WTC11 (cell line): ENCODE results near the gene TTL. TPM values are rescaled to one million over a fixed set of nuclear protein-coding genes. Genes with fewer than 3 reads are reported as not detected.
A peak's percentile ranks its signal among the peaks of the same experiment; 100 is the strongest.

Experiments used
- ATAC-seq: fragments of 200-7000 bp; cut with Tn5 transposase; 2 replicates; pipeline ENCODE4 v1.10.0; 2021; ENCODE audit warnings: mild to moderate bottlenecking, moderate library complexity
- CTCF ChIA-PET: fragments of 300-600 bp; sonication (Branson Sonifier 250); formaldehyde crosslinking; loops from one replicate; lab custom pipeline; 2021; ENCODE audit warnings: antibody characterized with exemption; lab: Charles Lee
- POLR2A ChIA-PET: fragments of 350-600 bp; sonication (Branson Sonifier 250); formaldehyde crosslinking; loops from one replicate; lab custom pipeline; 2021; ENCODE audit warnings: antibody characterized with exemption; lab: Charles Lee
- DNase-seq: peaks from one replicate; pipeline ENCODE4 v3.0.0; 2021; ENCODE audit warnings: low spot score
- H3K27ac Mint-ChIP-seq: 2 replicates; pipeline ENCODE4 v1.8.0; 2021; ENCODE audit warnings: mixed read lengths
- H3K27me3 Mint-ChIP-seq: 2 replicates; pipeline ENCODE4 v1.8.0; 2021; ENCODE audit warnings: low read depth, mild to moderate bottlenecking, moderate library complexity, mixed read lengths
- H3K36me3 Mint-ChIP-seq: 2 replicates; pipeline ENCODE4 v1.8.0; 2021; ENCODE audit warnings: mixed read lengths
- H3K4me1 Mint-ChIP-seq: 2 replicates; pipeline ENCODE4 v1.8.0; 2022; ENCODE audit warnings: mixed read lengths
- H3K4me3 Mint-ChIP-seq: 2 replicates; pipeline ENCODE4 v1.8.0; 2021; ENCODE audit warnings: mild to moderate bottlenecking, moderate library complexity, mixed read lengths
- H3K9me3 Mint-ChIP-seq: 2 replicates; pipeline ENCODE4 v1.8.0; 2021; ENCODE audit warnings: mixed read lengths
- AR ChIP-seq: fragments of 250-450 bp; sonication (Bioruptor Pico); IDR thresholded peaks from 2 replicates; pipeline ENCODE4 v1.9.0; 2021; ENCODE audit warnings: mild to moderate bottlenecking
- FOXK1 ChIP-seq: sonication (generic); formaldehyde crosslinking; IDR thresholded peaks from 2 replicates; pipeline ENCODE4 v1.8.0; 2022; ENCODE audit warnings: mild to moderate bottlenecking, moderate library complexity, missing genetic modification reagents
- JUN ChIP-seq: sonication (generic); formaldehyde crosslinking; IDR thresholded peaks from 2 replicates; pipeline ENCODE4 v1.8.0; 2023; ENCODE audit warnings: mild to moderate bottlenecking, missing genetic modification reagents
- RELA ChIP-seq: sonication (generic); formaldehyde crosslinking; IDR thresholded peaks from 2 replicates; pipeline ENCODE4 v1.8.1; 2022; ENCODE audit warnings: missing genetic modification reagents, mild to moderate bottlenecking, borderline replicate concordance
- TP53 ChIP-seq: sonication (generic); formaldehyde crosslinking; IDR thresholded peaks from 2 replicates; pipeline ENCODE4 v1.8.1; 2023; ENCODE audit warnings: mild to moderate bottlenecking, missing genetic modification reagents
- ZMAT4 ChIP-seq: fragments of 250-450 bp; sonication (Bioruptor Pico); IDR thresholded peaks from 2 replicates; pipeline ENCODE4 v1.9.0; 2021; ENCODE audit warnings: mild to moderate bottlenecking
- total RNA-seq: library from RNA; stranded (reverse); gene quantifications from 3 replicates; pipeline ENCODE4 v1.2.3, GENCODE V29; 2021

The TTL gene
- total RNA-seq, 1 experiment from 2014 or later, result 44.2 TPM

GRCh38 chr2:112585873-112586464 is 104.0 kb downstream of the TTL start (continued):
- no peak for TF ChIP-seq TP53 (CRISPR knock-in tag)
- TF ChIP-seq FOXK1 (CRISPR knock-in tag), result no peak
- no peak for TF ChIP-seq JUN (CRISPR knock-in tag)

GRCh38 chr2:112588611-112589045 is 106.7 kb downstream of the TTL start:
- TF ChIP-seq FOXK1 (CRISPR knock-in tag) (no peak), ZMAT4 (CRISPR knock-in tag) (no peak), RELA (CRISPR knock-in tag) (no peak), AR (no peak)
- no peak overlapping the region for H3K4me3 Mint-ChIP-seq
- no peaks in the 10 kb centered on the region for H3K9me3 Mint-ChIP-seq
- H3K27ac Mint-ChIP-seq, result peak overlapping the region; percentile 23; the same call in 1 of the 2 replicates
- ChIA-PET POLR2A (no interaction called here), CTCF (interaction anchor here (1.3 kb wide), 1 partner anchor 11 kb away, joined by 5 read pairs; no protein-coding TSS in a partner anchor)
- H3K36me3 Mint-ChIP-seq, result peaks cover 13% of the 10 kb centered on the region
- ATAC-seq, result no peak
- no peaks in the 10 kb centered on the region for H3K27me3 Mint-ChIP-seq
- DNase-seq, result no peak
- H3K4me1 Mint-ChIP-seq, result peaks cover 17% of the 10 kb centered on the region

Other genes with a start within 250 kb of the TTL start
- 5.7 to 9.9 TPM (median 7.0 TPM) in 3 replicates for gene ZC3H8, start 227.1 kb upstream of the TTL start, total RNA-seq
- 10.0 to 13.0 TPM (median 11.8 TPM) in 3 replicates for gene ZC3H6, start 206.6 kb upstream of the TTL start, total RNA-seq
- gene RGPD8, start 48.5 kb upstream of the TTL start, total RNA-seq, result 8.3 to 8.9 TPM (median 8.3 TPM) in 3 replicates
- 42.8 to 51.2 TPM (median 50.2 TPM) in 3 replicates for gene POLR1B, start 60.3 kb downstream of the TTL start, total RNA-seq
- gene CHCHD5, start 102.5 kb downstream of the TTL start, total RNA-seq, result 33.2 to 36.5 TPM (median 33.7 TPM) in 3 replicates
- 59.9 to 64.4 TPM (median 60.1 TPM) in 3 replicates for gene SLC20A1, start 163.8 kb downstream of the TTL start, total RNA-seq
- not detected in 3 replicates for gene NT5DC4, start 238.9 kb downstream of the TTL start, total RNA-seq